GM12878 (cell line): ENCODE results near the gene LTA. TPM values are rescaled to one million over a fixed set of nuclear protein-coding genes. Genes with fewer than 3 reads are reported as not detected.

ENCODE experiments used
- ATF7 ChIP-seq: fragments of 450-650 bp; IDR thresholded peaks from 2 replicates; pipeline ENCODE4 v1.6.1; 2016; ENCODE audit warnings: low read depth, mild to moderate bottlenecking
- BCL11A ChIP-seq: IDR thresholded peaks from 2 replicates; pipeline ENCODE4 v1.6.1; 2011; ENCODE audit warnings: low read depth, low read length
- BHLHE40 ChIP-seq, 2 experiments: fragments of 450-650 bp in 1 of 2; IDR thresholded peaks; 2 replicates each; pipeline ENCODE4 v1.6.1; 2011 to 2017; ENCODE audit warnings: low read depth in 2 of 2, borderline replicate concordance in 1 of 2, improper control_type of control experiment in 1 of 2, low read length in 1 of 2, mild to moderate bottlenecking in 1 of 2
- E4F1 ChIP-seq: fragments of 450-650 bp; IDR thresholded peaks from 2 replicates; pipeline ENCODE4 v1.6.1; 2018; ENCODE audit warnings: borderline replicate concordance, mild to moderate bottlenecking; ENCODE audit not compliant: partially characterized antibody
- ELK1 ChIP-seq: IDR thresholded peaks from 2 replicates; pipeline ENCODE4 v1.6.1; 2012; ENCODE audit warnings: low read depth, low read length, improper control_type of control experiment
- EP300 ChIP-seq, 2 experiments: fragments of 150-350 bp in 1 of 2; IDR thresholded peaks; 2 replicates each; pipeline ENCODE4 v1.6.1; 2011 to 2012; ENCODE audit warnings: low read depth in 2 of 2, low read length in 2 of 2, borderline replicate concordance in 1 of 2, improper control_type of control experiment in 1 of 2, inconsistent platforms in 1 of 2; ENCODE audit not compliant: control insufficient read depth in 1 of 2
- ETV6 ChIP-seq, 2 experiments: fragments of 450-650 bp in 1 of 2; IDR thresholded peaks in 1 of 2; conservative IDR thresholded peaks in 1 of 2; 2 replicates each; pipeline ENCODE4 v1.6.1; 2014; ENCODE audit warnings: antibody characterized with exemption in 1 of 2, borderline replicate concordance in 1 of 2, low read depth in 1 of 2, mild to moderate bottlenecking in 1 of 2, moderate library complexity in 1 of 2
- HDAC2 ChIP-seq: fragments of 200-600 bp; sonication (generic); IDR thresholded peaks from 2 replicates; pipeline ENCODE4 v1.6.1; 2017
- IKZF2 ChIP-seq, 2 experiments: fragments of 450-650 bp; IDR thresholded peaks; 2 replicates each; pipeline ENCODE4 v1.6.1; 2017; ENCODE audit warnings: mild to moderate bottlenecking in 2 of 2, moderate library complexity in 2 of 2
- JUNB ChIP-seq: IDR thresholded peaks from 2 replicates; pipeline ENCODE4 v1.6.1; 2016; ENCODE audit warnings: antibody characterized with exemption, mild to moderate bottlenecking
- MEF2B ChIP-seq: fragments of 450-650 bp; IDR thresholded peaks from 2 replicates; pipeline ENCODE4 v1.6.1; 2018; ENCODE audit warnings: mild to moderate bottlenecking, moderate library complexity; ENCODE audit not compliant: partially characterized antibody, poor library complexity, severe bottlenecking
- MLLT1 ChIP-seq: fragments of 450-650 bp; IDR thresholded peaks from 2 replicates; pipeline ENCODE4 v1.6.1; 2016; ENCODE audit warnings: mild to moderate bottlenecking
- MTA2 ChIP-seq: fragments of 450-650 bp; IDR thresholded peaks from 2 replicates; pipeline ENCODE4 v1.6.1; 2016; ENCODE audit warnings: low read depth, mild to moderate bottlenecking, moderate library complexity
- PAX5 ChIP-seq: IDR thresholded peaks from 2 replicates; pipeline ENCODE4 v1.6.1; 2011; ENCODE audit warnings: low read depth, low read length, borderline replicate concordance
- PAX8 ChIP-seq: fragments of 450-650 bp; IDR thresholded peaks from 2 replicates; pipeline ENCODE4 v1.6.1; 2017; ENCODE audit warnings: mild to moderate bottlenecking, moderate library complexity
- POU2F2 ChIP-seq: IDR thresholded peaks from 3 replicates; pipeline ENCODE4 v1.6.1; 2011; ENCODE audit warnings: low read depth, mild to moderate bottlenecking, low read length, borderline replicate concordance
- RAD51 ChIP-seq: fragments of 450-650 bp; IDR thresholded peaks from 2 replicates; pipeline ENCODE4 v1.6.1; 2016; ENCODE audit warnings: moderate library complexity, mild to moderate bottlenecking, inconsistent platforms
- RBBP5 ChIP-seq: fragments of 200-600 bp; sonication (generic); conservative IDR thresholded peaks from 2 replicates; pipeline ENCODE4 v1.6.1; 2016
- RUNX3 ChIP-seq: IDR thresholded peaks from 2 replicates; pipeline ENCODE4 v1.6.1; 2012; ENCODE audit warnings: low read length, inconsistent platforms
- SPI1 ChIP-seq: IDR thresholded peaks from 2 replicates; pipeline ENCODE4 v1.6.1; 2011; ENCODE audit warnings: low read depth, mild to moderate bottlenecking, low read length, moderate library complexity, borderline replicate concordance; ENCODE audit not compliant: insufficient read depth
- TBL1XR1 ChIP-seq: IDR thresholded peaks from 2 replicates; pipeline ENCODE4 v1.6.1; 2012; ENCODE audit warnings: low read depth, low read length, improper control_type of control experiment
- TCF12 ChIP-seq: IDR thresholded peaks from 2 replicates; pipeline ENCODE4 v1.6.1; 2011; ENCODE audit warnings: low read depth, mild to moderate bottlenecking, low read length
- polyA plus RNA-seq, 11 experiments: library from polyadenylated mRNA; depleted of rRNA in 4 of 11; unstranded in 6 of 11; stranded (reverse) in 5 of 11; fragments of >200 nt; fragmentation: Nextera tagmentation in 4 of 11; fragmentation: Illumina TruSeq in 1 of 11; extraction: Ambion mirVana in 4 of 11; extraction: Trizol in 1 of 11; gene quantifications; 1 replicate in 1 of 11; 2 replicates in 10 of 11; pipeline versions ENCODE4 v1.2.1 to v1.2.3, GENCODE V29; 2011 to 2016; ENCODE audit warnings: inconsistent platforms in 2 of 11, missing spikeins in 2 of 11, low read depth in 1 of 11
- total RNA-seq, 4 experiments: library from RNA; depleted of rRNA in 3 of 4; stranded (reverse); fragments of >200 nt in 3 of 4; fragmentation: Illumina TruSeq in 1 of 4; extraction: Trizol in 1 of 4; gene quantifications; 2 replicates each; pipeline versions ENCODE4 v1.2.1 to v1.2.3, GENCODE V29; 2013 to 2021

Gene LTA
- total and polyA plus RNA-seq, 10 of the 15 experiments (the other 5 are each of a cell fraction or from before 2014, with no cell fraction given) = 27.5 to 100 (median 75.1) TPM

DNA sequence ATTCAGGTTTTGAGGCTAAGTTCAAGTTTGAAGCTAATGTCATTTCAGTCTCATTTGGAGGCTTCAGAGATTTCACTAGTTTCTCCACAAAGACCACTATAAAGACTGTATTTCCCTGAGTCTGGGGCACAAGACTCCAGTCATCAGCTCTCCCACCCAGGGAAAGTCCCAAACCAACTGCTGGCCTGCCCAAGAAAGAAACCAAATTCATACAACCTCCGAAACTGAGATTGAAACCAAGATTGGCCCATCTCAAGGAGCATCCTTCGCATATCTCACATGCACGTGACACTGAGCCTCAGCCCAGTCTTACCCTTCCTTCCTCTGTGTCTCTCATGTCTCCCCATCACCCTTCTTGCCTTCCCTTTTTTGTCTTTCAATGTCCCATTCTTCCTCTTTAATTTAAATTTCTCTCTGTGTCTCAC is 3.5 kb upstream of the LTA start (continued):
- TF ChIP-seq E4F1 (no peak), IKZF2 (IDR thresholded peaks at IDR 0.05) (peak; percentile 97), RBBP5 (no peak), ATF7 (peak; percentile 75), SPI1 (peak; percentile 61; the same call in 1 of the 2 replicates), MLLT1 (0 out of 2 replicates have a peak, but pooled peaks have one; percentile 61), BCL11A (peak; percentile 82), JUNB (peak; percentile 42), BHLHE40 (IDR thresholded peaks at IDR 0.05; ENCODE audit: borderline replicate concordance in 1 of 2, low read depth in 2 of 2, low read length in 1 of 2) (peak; percentile 99 to 100), TBL1XR1 (peak; percentile 86), HDAC2 (peak; percentile 51; the same call in 1 of the 2 replicates), TCF12 (no peak), ELK1 (no peak), MEF2B (peak; percentile 67), EP300 (IDR thresholded peaks at IDR 0.05; ENCODE audit: borderline replicate concordance in 1 of 2, control insufficient read depth in 1 of 2, low read depth in 2 of 2, low read length in 2 of 2) (peak; percentile 54 to 69; a peak in 2 of 4 replicates), RAD51 (peak; percentile 94), MTA2 (peak; percentile 81), RUNX3 (no peak), PAX8 (no peak), PAX5 (peak; percentile 81), ETV6 (conservative IDR thresholded peaks at IDR 0.05 in 1 of 2, IDR thresholded peaks at IDR 0.05 in 1 of 2; ENCODE audit: borderline replicate concordance in 1 of 2, low read depth in 1 of 2) (peak in 1 of 2 experiments; percentile 96; a peak in 2 of 4 replicates), POU2F2 (peak; percentile 75; the same call in 2 of the 3 replicates)
